ENCODE results near the gene DIRAS1.
"Not testable (repeated sequence)": the region's sequence is repeated elsewhere in the genome, so short reads cannot be mapped to it uniquely, and the experiment has no call there.

The DIRAS1 gene

DNA sequence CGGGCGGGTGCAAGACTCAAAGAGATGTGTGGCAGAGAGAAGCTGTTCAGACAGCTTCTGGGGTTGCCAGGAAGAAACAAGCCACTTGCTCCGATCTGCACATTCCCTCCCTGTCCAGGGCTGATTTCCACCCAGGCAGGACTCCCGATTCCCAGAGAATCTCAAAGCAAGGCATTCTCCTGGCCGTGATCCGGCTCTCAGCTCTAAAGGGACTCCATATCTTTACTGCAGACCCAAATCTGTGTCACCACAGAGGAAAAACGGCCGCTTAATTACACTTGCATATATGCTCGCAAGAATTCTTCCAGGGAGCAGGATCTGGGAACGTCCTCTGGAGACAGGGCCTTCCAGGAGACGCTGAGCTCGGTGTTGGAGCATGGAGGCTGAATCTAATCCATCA is 44.3 kb downstream of the DIRAS1 start:
- DNase-seq (ENCODE audit: low spot score) = no peak

GRCh38 chr19:2675892-2676291 is 45.3 kb downstream of the DIRAS1 start:
- DNase-seq (ENCODE audit: low spot score) = no peak

- DNase-seq (ENCODE audit: low spot score) = no peak
These were observed 51.0 kb downstream of the DIRAS1 start for GRCh38 chr19:2670217-2670616.

DNA sequence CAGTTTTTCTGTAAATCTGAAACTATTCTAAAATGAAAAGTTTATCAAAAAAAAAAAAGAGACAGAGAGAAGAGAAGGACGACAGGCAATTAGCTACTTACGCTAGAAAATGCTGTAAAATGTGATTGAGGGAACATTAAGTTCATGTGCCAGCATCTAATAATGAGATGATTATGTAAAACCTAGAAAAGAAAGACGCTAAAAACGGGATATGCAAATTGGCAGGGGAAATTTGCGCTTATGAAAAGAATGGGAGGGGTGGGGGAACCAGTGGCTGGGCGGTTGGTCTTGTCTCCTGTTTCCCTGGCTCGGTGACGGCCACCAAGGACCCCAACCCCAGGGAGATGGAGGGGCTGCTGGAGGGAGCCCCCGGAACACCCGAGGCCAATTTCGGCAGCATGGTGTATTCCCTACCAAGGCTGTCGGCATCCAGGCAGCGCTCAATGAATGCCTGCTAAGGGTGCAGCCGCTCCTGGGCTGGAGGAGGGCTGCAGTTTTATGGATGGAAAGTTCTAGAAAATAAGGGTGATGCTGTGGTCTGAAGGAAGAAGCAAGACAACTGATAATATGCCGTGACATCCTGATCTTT is 52.9 kb downstream of the DIRAS1 start:
- DNase-seq (ENCODE audit: low spot score) = no peak

DNA sequence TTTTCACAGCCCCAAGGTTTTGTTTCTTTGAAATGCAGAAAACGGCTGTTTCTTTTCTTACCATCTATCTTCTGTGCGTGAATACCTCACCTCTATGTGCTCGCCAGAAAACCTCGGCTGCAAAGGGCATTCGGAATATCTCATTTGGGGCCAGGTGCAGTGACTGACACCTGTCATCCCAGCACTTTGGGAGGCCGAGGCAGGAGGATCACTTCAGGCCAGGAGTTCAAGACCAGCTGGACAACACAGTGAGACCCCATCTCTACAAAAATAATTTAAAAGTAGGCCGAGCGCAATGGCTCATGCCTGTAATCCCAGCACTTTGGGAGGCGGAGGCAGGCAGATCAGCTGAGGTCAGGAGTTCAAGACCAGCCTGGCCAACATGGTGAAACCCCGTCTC is 53.8 kb downstream of the DIRAS1 start:
- not testable (repeated sequence) for DNase-seq (ENCODE audit: low spot score)

DNA sequence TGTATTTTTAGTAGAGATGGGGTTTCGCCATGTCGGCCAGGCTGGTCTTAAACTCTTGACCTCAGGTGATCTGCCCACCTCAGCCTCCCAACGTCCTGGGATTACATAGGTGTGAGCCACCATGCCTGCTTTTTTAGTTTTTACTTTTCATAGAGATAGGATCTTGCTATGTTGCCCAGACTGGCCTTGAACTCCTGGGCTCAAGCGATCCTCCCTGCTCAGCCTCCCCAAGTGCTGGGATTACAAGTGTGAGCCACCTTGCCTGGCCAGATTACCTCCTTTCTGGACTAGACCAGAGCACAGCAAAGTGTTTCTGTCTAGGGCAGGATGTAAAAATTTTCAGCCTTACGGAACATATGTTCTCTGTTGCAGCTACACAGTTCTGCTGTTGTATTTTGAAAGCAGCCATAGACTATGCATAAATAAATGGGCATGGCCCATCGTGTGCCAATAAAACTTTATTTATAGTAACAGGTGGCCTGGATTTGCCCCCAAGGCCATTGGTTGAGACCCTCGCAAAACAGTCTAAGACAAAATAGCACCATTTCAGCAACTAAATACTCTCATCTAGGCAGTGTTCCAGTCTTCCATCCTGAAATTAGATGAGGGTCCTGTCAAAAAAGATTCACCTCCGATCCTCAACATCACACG is 54.7 kb downstream of the DIRAS1 start:
- DNase-seq (ENCODE audit: low spot score) = no peak

- no peak for DNase-seq (ENCODE audit: low spot score)
These were observed 56.1 kb downstream of the DIRAS1 start for GRCh38 chr19:2665103-2665502.

Data from HuH-7 (cell line).